ENCODE measurements around the gene NDC80. TPM values are rescaled to one million over a fixed set of nuclear protein-coding genes. Genes with fewer than 3 reads are reported as not detected.
A peak's percentile ranks its signal among the peaks of the same experiment; 100 is the strongest.

Gene NDC80
- total and polyA plus RNA-seq, 9 of the 15 experiments (the other 6 are each of a cell fraction or from before 2014, with no cell fraction given): 65.2 to 97.9 (median 83.3) TPM

GRCh38 chr18:2545155-2545554 lies 26.2 kb upstream of the NDC80 start (continued):
- no peak for TF ChIP-seq KLF10 (CRISPR knock-in tag; IDR thresholded peaks at IDR 0.05)
- no peak for TF ChIP-seq MAFG (tag; conservative IDR thresholded peaks at IDR 0.05)
- TF ChIP-seq GATA2 (CRISPR knock-in tag; IDR thresholded peaks at IDR 0.05): no peak
- no peak for TF ChIP-seq ZNF354B (CRISPR knock-in tag; IDR thresholded peaks at IDR 0.05)
- TF ChIP-seq PCBP2 (IDR thresholded peaks at IDR 0.05; ENCODE audit: low read depth, low read length, poor library complexity, severe bottlenecking): no peak
- TF ChIP-seq TARDBP (IDR thresholded peaks at IDR 0.05): no peak
- no peak for TF ChIP-seq XRCC5 (IDR thresholded peaks at IDR 0.05; ENCODE audit: low read depth, low read length)
- no peak for TF ChIP-seq ETV6 (IDR thresholded peaks at IDR 0.05; ENCODE audit: borderline replicate concordance in 1 of 2, low read depth in 2 of 2, low read length in 1 of 2)
- peak; percentile 95; the same call in 1 of the 2 replicates for TF ChIP-seq ETV6 (CRISPR knock-in tag; IDR thresholded peaks at IDR 0.05; ENCODE audit: borderline replicate concordance)
- TF ChIP-seq MYBL2 (IDR thresholded peaks at IDR 0.05; ENCODE audit: low read depth): no peak
- TF ChIP-seq MYBL2 (CRISPR knock-in tag; IDR thresholded peaks at IDR 0.05; ENCODE audit: borderline replicate concordance): no peak
- TF ChIP-seq HCFC1 (IDR thresholded peaks at IDR 0.05; ENCODE audit: low read depth, low read length): no peak
- peak; percentile 31; the same call in 1 of the 2 replicates for TF ChIP-seq ZFX (CRISPR knock-in tag; IDR thresholded peaks at IDR 0.05)
- 0 out of 2 replicates have a peak, but pooled peaks have one; percentile 56 for TF ChIP-seq ZNF431 (CRISPR knock-in tag; IDR thresholded peaks at IDR 0.05)
- TF ChIP-seq, protein P1, sequence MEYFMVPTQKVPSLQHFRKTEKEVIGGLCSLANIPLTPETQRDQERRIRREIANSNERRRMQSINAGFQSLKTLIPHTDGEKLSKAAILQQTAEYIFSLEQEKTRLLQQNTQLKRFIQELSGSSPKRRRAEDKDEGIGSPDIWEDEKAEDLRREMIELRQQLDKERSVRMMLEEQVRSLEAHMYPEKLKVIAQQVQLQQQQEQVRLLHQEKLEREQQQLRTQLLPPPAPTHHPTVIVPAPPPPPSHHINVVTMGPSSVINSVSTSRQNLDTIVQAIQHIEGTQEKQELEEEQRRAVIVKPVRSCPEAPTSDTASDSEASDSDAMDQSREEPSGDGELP (CRISPR knock-in tag; IDR thresholded peaks at IDR 0.05; ENCODE audit: borderline replicate concordance): no peak
- TF ChIP-seq, protein P2, sequence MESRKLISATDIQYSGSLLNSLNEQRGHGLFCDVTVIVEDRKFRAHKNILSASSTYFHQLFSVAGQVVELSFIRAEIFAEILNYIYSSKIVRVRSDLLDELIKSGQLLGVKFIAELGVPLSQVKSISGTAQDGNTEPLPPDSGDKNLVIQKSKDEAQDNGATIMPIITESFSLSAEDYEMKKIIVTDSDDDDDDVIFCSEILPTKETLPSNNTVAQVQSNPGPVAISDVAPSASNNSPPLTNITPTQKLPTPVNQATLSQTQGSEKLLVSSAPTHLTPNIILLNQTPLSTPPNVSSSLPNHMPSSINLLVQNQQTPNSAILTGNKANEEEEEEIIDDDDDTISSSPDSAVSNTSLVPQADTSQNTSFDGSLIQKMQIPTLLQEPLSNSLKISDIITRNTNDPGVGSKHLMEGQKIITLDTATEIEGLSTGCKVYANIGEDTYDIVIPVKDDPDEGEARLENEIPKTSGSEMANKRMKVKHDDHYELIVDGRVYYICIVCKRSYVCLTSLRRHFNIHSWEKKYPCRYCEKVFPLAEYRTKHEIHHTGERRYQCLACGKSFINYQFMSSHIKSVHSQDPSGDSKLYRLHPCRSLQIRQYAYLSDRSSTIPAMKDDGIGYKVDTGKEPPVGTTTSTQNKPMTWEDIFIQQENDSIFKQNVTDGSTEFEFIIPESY (CRISPR knock-in tag; IDR thresholded peaks at IDR 0.05): peak; percentile 56; the same call in 1 of the 2 replicates
- no peak for TF ChIP-seq RFX5 (IDR thresholded peaks at IDR 0.05; ENCODE audit: low read depth, low read length)
- TF ChIP-seq, protein P3, sequence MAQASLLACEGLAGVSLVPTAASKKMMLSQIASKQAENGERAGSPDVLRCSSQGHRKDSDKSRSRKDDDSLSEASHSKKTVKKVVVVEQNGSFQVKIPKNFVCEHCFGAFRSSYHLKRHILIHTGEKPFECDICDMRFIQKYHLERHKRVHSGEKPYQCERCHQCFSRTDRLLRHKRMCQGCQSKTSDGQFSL (CRISPR knock-in tag; IDR thresholded peaks at IDR 0.05): no peak
- TF ChIP-seq, protein P3 (tag; IDR thresholded peaks at IDR 0.05): no peak
- no peak for TF ChIP-seq NR0B1 (IDR thresholded peaks at IDR 0.05; ENCODE audit: partially characterized antibody)
- no peak for TF ChIP-seq MAZ (CRISPR knock-in tag; conservative IDR thresholded peaks at IDR 0.05 in 1 of 2, IDR thresholded peaks at IDR 0.05 in 1 of 2)
- TF ChIP-seq ZNF232 (CRISPR knock-in tag; IDR thresholded peaks at IDR 0.05): peak; percentile 93

Measured in K562 (cell line).